Epithelial cell of esophagus (primary cell): Measurements from ENCODE around the gene PLBD2.
A peak's percentile ranks its signal among the peaks of the same experiment; 100 is the strongest.

Experiments
- DNase-seq: peaks from one replicate; pipeline ENCODE4 v3.0.0; 2010; ENCODE audit warnings: low read depth
- H3K4me3 ChIP-seq: 2 replicates; pipeline ENCODE4 v1.5.1; 2011; ENCODE audit warnings: mild to moderate bottlenecking, low read length, control low read depth
- TF ChIP-seq, protein P1 (sequence below): IDR thresholded peaks from 2 replicates; pipeline ENCODE4 v1.5.1; 2011; ENCODE audit warnings: low read depth, mild to moderate bottlenecking, low read length, control low read depth, inconsistent platforms; ENCODE audit not compliant: insufficient read depth; ENCODE audit errors: missing control alignments

PLBD2 gene

DNA sequence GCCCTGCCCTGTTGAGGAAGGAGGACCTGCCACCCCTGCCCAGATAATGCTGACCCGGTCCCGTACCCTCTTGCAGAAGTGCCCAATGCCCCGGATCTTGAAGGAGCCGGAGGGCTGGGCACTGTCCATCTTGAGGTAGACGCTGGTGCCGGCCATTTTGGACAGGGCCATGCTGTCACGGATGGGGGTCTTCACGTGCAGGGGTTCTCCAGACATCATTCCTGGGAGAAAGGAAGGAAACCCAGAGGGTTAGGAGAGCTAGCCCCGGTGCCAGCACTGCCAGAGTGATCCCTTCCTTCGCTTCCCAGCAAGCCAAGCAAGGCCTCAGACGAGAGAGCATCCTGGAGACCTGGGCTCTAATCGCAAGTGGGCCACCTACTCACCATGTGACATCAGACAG, 41.1 kb downstream of the PLBD2 start:
- no peak overlapping the region for H3K4me3 ChIP-seq
- TF ChIP-seq, protein P1, sequence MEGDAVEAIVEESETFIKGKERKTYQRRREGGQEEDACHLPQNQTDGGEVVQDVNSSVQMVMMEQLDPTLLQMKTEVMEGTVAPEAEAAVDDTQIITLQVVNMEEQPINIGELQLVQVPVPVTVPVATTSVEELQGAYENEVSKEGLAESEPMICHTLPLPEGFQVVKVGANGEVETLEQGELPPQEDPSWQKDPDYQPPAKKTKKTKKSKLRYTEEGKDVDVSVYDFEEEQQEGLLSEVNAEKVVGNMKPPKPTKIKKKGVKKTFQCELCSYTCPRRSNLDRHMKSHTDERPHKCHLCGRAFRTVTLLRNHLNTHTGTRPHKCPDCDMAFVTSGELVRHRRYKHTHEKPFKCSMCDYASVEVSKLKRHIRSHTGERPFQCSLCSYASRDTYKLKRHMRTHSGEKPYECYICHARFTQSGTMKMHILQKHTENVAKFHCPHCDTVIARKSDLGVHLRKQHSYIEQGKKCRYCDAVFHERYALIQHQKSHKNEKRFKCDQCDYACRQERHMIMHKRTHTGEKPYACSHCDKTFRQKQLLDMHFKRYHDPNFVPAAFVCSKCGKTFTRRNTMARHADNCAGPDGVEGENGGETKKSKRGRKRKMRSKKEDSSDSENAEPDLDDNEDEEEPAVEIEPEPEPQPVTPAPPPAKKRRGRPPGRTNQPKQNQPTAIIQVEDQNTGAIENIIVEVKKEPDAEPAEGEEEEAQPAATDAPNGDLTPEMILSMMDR: no peak
- no peak for DNase-seq

DNA sequence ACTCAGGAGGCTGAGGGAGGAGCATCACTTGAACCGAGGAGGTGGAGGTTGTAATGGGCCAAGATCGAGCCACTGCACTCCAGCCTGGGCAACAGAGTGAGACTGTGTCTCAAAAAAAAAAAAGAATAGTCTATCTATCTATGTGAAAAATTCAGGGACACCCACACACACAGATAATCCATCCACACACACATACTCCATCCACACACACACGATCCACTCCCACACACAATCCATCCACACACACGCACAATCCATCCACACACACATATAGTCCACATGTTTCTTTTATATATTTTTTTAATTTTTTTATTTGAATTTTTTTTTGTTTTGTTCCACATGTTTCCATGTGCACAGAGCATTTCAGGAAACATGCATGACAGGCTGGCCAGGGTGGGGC, 42.0 kb downstream of the PLBD2 start:
- DNase-seq: no peak
- H3K4me3 ChIP-seq: no peak overlapping the region

DNA sequence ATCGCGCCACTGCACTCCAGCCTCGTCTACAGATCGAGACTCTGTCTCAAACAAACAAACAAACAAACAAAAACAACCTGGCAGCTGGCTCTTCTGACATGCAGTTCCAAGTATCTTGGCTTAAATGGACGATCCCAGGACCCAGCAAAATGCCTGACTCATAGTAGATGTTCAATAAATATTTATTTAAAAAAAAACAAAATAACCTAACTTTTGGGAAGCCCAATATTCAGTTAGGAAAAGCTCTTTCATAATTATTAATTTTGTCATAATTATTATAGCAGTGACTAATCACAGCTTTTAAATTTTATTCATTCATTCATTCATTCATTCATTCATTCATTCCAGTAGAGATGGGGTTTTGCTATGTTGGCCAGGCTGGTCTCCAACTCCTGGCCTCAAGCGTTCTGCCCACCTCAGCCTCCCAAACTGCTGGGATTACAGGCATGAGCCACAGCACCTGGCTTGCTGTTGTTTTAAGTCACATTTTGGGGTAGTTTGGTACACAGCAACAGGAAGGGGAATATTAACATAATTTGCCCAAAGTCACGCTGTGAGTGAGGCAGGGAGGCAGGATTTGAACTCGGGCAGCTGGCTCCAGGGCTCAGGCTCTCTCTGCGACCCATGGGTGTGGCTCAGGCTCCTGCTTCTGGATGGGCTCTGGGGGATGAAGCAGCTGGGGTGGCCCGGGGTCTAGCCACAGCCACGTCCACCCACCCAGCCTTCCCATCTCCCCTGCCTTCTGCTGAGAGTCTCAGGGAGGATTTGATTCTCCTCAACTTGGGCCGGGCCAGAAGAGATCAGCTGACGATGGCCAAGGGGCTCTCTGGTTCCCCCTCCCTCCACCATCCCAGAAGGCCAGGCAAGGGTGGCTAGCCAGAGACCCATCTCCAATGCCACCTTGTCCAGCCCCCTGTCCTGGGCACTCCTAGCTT, 42.9 kb downstream of the PLBD2 start:
- no peak for DNase-seq
- no peak overlapping the region for H3K4me3 ChIP-seq
- TF ChIP-seq, protein P1: no peak

More for the DNA sequence above, 42.0 kb downstream of the PLBD2 start:
- TF ChIP-seq, protein P1: no peak

DNA sequence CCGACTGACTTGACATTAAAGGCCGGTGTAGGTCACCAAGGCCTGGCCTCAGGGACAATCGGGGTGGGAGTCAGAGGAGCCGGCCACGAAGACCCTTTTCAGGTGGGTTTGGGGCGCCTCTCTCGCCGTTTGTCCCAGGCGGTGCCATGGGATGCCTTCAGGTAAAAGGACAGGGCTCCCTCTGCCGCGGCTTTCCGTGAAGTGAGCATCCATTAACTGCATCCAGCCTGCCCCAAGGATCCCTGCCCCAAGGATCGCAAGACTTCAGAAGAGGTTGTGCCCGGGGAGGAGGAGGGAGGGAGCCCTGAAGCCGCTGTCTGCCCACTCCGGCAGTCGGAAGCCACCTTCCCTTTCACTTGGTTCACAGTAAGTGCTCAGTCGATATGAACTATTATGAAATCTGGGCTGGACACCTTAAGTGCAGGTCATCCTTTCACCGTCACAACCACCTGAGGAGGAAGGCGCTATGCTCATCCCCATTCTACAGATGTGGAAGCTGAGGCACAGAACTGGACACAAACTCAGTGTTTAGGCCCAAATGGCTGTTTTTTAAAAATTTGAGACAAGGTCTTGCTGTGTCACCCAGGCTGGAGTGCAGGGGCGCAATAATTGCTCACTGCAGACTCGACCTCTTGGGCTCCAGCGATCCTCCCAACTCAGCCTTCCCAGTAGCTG, 44.3 kb downstream of the PLBD2 start:
- H3K4me3 ChIP-seq: no peak overlapping the region
- TF ChIP-seq, protein P1: no peak
- DNase-seq: no peak

DNA sequence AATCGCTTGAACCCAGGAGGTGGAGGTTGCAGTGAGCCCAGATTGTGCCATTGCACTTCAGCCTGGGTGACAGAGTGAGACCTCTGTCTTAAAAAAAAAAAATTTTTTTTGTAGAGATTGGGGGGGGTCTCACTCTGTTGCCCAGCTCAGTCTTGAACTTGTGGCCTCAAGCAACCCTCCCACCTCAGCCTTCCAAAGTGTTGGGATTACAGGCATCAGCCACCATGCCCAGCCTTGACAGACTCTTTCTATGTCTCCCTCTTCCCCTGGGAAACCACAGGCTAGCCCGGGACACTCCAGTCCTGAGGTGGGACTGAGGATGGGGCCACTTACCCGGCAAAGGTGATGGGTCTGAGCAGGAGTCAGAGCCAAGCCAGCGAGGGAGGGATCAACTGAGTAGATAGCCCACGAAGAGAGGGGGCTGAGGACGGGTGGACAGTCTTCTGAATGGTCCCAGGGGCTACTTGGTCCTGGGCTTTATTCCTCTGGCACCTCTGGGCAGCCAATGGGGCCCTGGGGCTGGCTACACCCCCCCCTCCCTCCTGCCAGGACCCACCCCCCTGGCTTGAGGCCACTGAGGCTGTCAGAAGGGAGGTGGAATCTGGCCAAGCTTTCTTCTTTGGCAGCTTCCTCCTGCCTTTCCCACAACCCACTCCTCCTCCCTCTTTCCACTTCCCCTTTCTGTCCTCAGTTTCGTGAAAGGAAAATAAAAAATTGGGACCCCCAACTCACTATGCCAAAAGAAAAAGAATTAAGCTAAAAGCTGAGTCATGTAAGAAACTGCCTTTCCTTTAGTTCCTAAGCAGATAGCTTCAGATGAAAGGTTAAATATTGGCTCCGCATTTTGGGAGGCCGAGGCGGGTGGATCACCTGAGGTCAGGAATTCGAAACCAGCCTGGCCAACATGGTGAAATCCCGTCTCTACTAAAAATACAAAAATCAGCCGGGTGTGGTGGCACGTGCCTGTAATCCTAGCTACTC, 45.3 kb downstream of the PLBD2 start, which contains the start of gene SDS:
SDS (minus strand) TSS at position 453 of the 981 bp plus-strand sequence. CDS start 4,179 bp downstream, outside the sequence.
- DNase-seq: peak; percentile 17
- H3K4me3 ChIP-seq: no peak within 1 kb of the TSS
- TF ChIP-seq, protein P1: no peak

DNA sequence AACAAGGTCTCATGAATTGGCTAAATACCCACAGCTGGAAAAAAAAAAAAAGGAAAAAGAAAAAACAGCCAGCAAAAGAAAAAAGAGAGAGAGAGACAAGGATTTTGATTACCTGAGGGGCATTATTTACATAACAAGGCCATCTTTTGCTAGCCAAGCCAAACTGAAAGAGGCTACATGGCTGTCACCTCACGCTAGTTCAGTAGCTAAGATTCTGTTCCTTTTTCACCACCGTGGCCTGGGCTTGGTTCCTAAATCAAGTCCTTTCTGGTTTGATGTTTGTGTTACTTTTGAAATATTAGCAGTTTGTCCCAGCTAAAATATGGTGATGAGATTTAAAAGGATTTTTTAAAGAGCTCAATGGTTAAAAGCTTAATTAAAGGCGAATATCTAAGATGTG, 47.3 kb downstream of the PLBD2 start:
- H3K4me3 ChIP-seq: no peak overlapping the region
- TF ChIP-seq, protein P1: no peak
- DNase-seq: no peak
